GM23248 (cell line): ENCODE results near the gene PDE8A. TPM values are rescaled to one million over a fixed set of nuclear protein-coding genes. Genes with fewer than 3 reads are reported as not detected.

Experiments used
- DNase-seq: peaks from one replicate; pipeline ENCODE4 v3.0.0-alpha.2; 2015
- H2AFZ ChIP-seq: fragments of 200-600 bp; sonication (generic); 2 replicates; pipeline ENCODE4 v1.6.1; 2016; ENCODE audit warnings: antibody characterized with exemption
- H3F3A ChIP-seq: fragments of 200-600 bp; sonication (generic); 2 replicates; pipeline ENCODE4 v1.6.1; 2016; ENCODE audit warnings: mild to moderate bottlenecking, antibody characterized with exemption, mixed run types; ENCODE audit not compliant: insufficient read depth
- H3K27ac ChIP-seq: fragments of 200-600 bp; sonication (generic); 2 replicates; pipeline ENCODE4 v1.5.1; 2016; ENCODE audit warnings: mild to moderate bottlenecking
- H3K27me3 ChIP-seq: fragments of 200-600 bp; sonication (generic); replicated peaks from 2 replicates; pipeline ENCODE4 v1.6.1; 2016; ENCODE audit warnings: mild to moderate bottlenecking; ENCODE audit not compliant: insufficient read depth
- H3K36me3 ChIP-seq: fragments of 200-600 bp; sonication (generic); 2 replicates; pipeline ENCODE4 v1.6.1; 2016; ENCODE audit warnings: low read depth, mild to moderate bottlenecking
- H3K4me1 ChIP-seq: fragments of 200-600 bp; sonication (generic); 2 replicates; pipeline ENCODE4 v1.6.1; 2016; ENCODE audit warnings: mild to moderate bottlenecking; ENCODE audit not compliant: insufficient read depth
- H3K4me2 ChIP-seq: fragments of 200-600 bp; sonication (generic); one replicate; pipeline ENCODE4 v1.6.1; 2016; ENCODE audit warnings: mild to moderate bottlenecking; ENCODE audit not compliant: unreplicated experiment
- H3K4me3 ChIP-seq: fragments of 200-600 bp; sonication (generic); 2 replicates; pipeline ENCODE4 v1.5.1; 2016; ENCODE audit warnings: mild to moderate bottlenecking
- H3K79me2 ChIP-seq: fragments of 200-600 bp; sonication (generic); 2 replicates; pipeline ENCODE4 v1.6.1; 2016; ENCODE audit warnings: mild to moderate bottlenecking; ENCODE audit not compliant: insufficient read depth
- H3K9ac ChIP-seq: fragments of 200-600 bp; sonication (generic); 2 replicates; pipeline ENCODE4 v1.6.1; 2016; ENCODE audit warnings: mild to moderate bottlenecking
- H3K9me2 ChIP-seq: fragments of 200-600 bp; sonication (generic); 2 replicates; pipeline ENCODE4 v1.6.1; 2016; ENCODE audit warnings: mixed run types, mild to moderate bottlenecking, moderate library complexity; ENCODE audit not compliant: insufficient read depth
- H3K9me3 ChIP-seq: fragments of 200-600 bp; sonication (generic); one replicate; pipeline ENCODE4 v1.6.1; 2017; ENCODE audit warnings: low read depth
- H4K20me1 ChIP-seq: fragments of 200-600 bp; sonication (generic); 2 replicates; pipeline ENCODE4 v1.6.0; 2016; ENCODE audit not compliant: insufficient read depth
- EZH2 ChIP-seq: fragments of 200-600 bp; sonication (generic); IDR thresholded peaks from 2 replicates; pipeline ENCODE4 v1.6.1; 2018; ENCODE audit warnings: antibody characterized with exemption, mild to moderate bottlenecking; ENCODE audit not compliant: insufficient read depth, poor library complexity, severe bottlenecking
- EZH2phosphoT487 ChIP-seq: fragments of 200-600 bp; sonication (generic); IDR thresholded peaks from 2 replicates; pipeline ENCODE4 v1.6.1; 2018; ENCODE audit warnings: antibody characterized with exemption, moderate library complexity, mild to moderate bottlenecking, low read depth; ENCODE audit not compliant: insufficient read depth
- WGBS, 2 experiments: methylation state at CpG; one replicate each; pipeline ENCODE4 v1.1.6; 2015 to 2017; ENCODE audit warnings: low lambda C conversion rate in 2 of 2, low coverage in 1 of 2; ENCODE audit errors: missing lambda C conversion rate in 2 of 2; 5-methylcytosine and 5-hydroxymethylcytosine counted together
- in situ Hi-C: fragments of 300-500 bp; cut with MboI; formaldehyde crosslinking; loops from 2 replicates; pipeline ENCODE4 v1.15.0; 2020
- polyA plus RNA-seq: library from polyadenylated mRNA; unstranded; fragments of >200 nt; fragmentation: Nextera tagmentation; extraction: Ambion mirVana; gene quantifications from 2 replicates; pipeline ENCODE4 v1.2.1, GENCODE V29; 2016
- total RNA-seq: library from RNA; depleted of rRNA; stranded (reverse); fragments of >200 nt; shearing (Covaris generic); gene quantifications from 2 replicates; pipeline ENCODE4 v1.2.3, GENCODE V29; 2014

The PDE8A gene
- total and polyA plus RNA-seq, 2 experiments from 2014 or later = 13.9 to 22.7 TPM

GRCh38 chr15:85049805-85050204, 68.1 kb downstream of the PDE8A start:
- peaks cover 97% of the 10 kb centered on the region for H3K79me2 ChIP-seq

GRCh38 chr15:85059734-85060133, 78.1 kb downstream of the PDE8A start:
- Histone ChIP-seq H3K79me2 (peaks cover 96% of the 10 kb centered on the region), H3K27me3 (no peaks in the 10 kb centered on the region), H3K9ac (no peak overlapping the region), H3F3A (no peaks in the 10 kb centered on the region), H4K20me1 (peaks cover 7% of the 10 kb centered on the region; the same call in 1 of the 2 replicates), H3K4me2 (no peak overlapping the region), H3K4me3 (no peak overlapping the region), H2AFZ (no peak overlapping the region), H3K9me3 (peaks cover 3% of the 10 kb centered on the region), H3K27ac (no peak overlapping the region), H3K4me1 (peaks cover 7% of the 10 kb centered on the region; the same call in 1 of the 2 replicates), H3K36me3 (no peaks in the 10 kb centered on the region), H3K9me2 (no peaks in the 10 kb centered on the region)
- WGBS, 2 experiments = 72 to 79% methylated on average over 2 of the region's 2 CpGs
- in situ Hi-C loops = no loop called here
- no peak for DNase-seq
- TF ChIP-seq EZH2 (no peak), EZH2phosphoT487 (no peak)

More at GRCh38 chr15:85049805-85050204, 68.1 kb downstream of the PDE8A start:
- no peak for TF ChIP-seq EZH2phosphoT487
- TF ChIP-seq EZH2 = no peak
- Histone ChIP-seq H3F3A (peaks cover 22% of the 10 kb centered on the region; the same call in 1 of the 2 replicates), H4K20me1 (no peaks in the 10 kb centered on the region), H3K36me3 (no peaks in the 10 kb centered on the region), H3K27me3 (no peaks in the 10 kb centered on the region), H3K4me2 (no peak overlapping the region), H2AFZ (no peak overlapping the region), H3K27ac (no peak overlapping the region), H3K9me2 (no peaks in the 10 kb centered on the region), H3K4me1 (peaks cover 27% of the 10 kb centered on the region), H3K9me3 (no peaks in the 10 kb centered on the region), H3K4me3 (no peak overlapping the region), H3K9ac (no peak overlapping the region)
- in situ Hi-C loops = loop anchor here (5.0 to 10.0 kb wide), 2 partner anchors 93 to 455 kb away; no protein-coding TSS in a partner anchor
- no peak for DNase-seq

- no peaks in the 10 kb centered on the region for H3K9me2 ChIP-seq
- DNase-seq = no peak
- H3K4me1 ChIP-seq = peaks cover 7% of the 10 kb centered on the region; the same call in 1 of the 2 replicates
- no peaks in the 10 kb centered on the region for H3K36me3 ChIP-seq
- no peak overlapping the region for H3K27ac ChIP-seq
- peaks cover 74% of the 10 kb centered on the region for H3K79me2 ChIP-seq
- H3K9ac ChIP-seq = no peak overlapping the region
- H3F3A ChIP-seq = no peaks in the 10 kb centered on the region
- no peak overlapping the region for H3K4me2 ChIP-seq
- in situ Hi-C loops = no loop called here
- TF ChIP-seq EZH2phosphoT487 = no peak
- no peak for TF ChIP-seq EZH2
- no peaks in the 10 kb centered on the region for H3K27me3 ChIP-seq
- peaks cover 7% of the 10 kb centered on the region; the same call in 1 of the 2 replicates for H4K20me1 ChIP-seq
- peaks cover 3% of the 10 kb centered on the region for H3K9me3 ChIP-seq
- WGBS, 2 experiments = 90 to 98% methylated on average over 2 of the region's 2 CpGs
- H3K4me3 ChIP-seq = no peak overlapping the region
- H2AFZ ChIP-seq = no peak overlapping the region
Observed at GRCh38 chr15:85062560-85062959, 80.9 kb downstream of the PDE8A start.

GRCh38 chr15:85063088-85063487, 81.4 kb downstream of the PDE8A start:
- H3K9me2 ChIP-seq = no peaks in the 10 kb centered on the region
- H2AFZ ChIP-seq = no peak overlapping the region
- H3K4me3 ChIP-seq = no peak overlapping the region
- 85 to 88% methylated on average over 2 of the region's 2 CpGs for WGBS, 2 experiments
- peaks cover 3% of the 10 kb centered on the region for H3K9me3 ChIP-seq
- H3K79me2 ChIP-seq = peaks cover 69% of the 10 kb centered on the region
- TF ChIP-seq EZH2phosphoT487 (no peak), EZH2 (no peak)
- DNase-seq = peak; percentile 33
- H3K36me3 ChIP-seq = no peaks in the 10 kb centered on the region
- H3K27ac ChIP-seq = no peak overlapping the region
- peaks cover 3% of the 10 kb centered on the region; the same call in 1 of the 2 replicates for H4K20me1 ChIP-seq
- H3K4me2 ChIP-seq = no peak overlapping the region
- H3K27me3 ChIP-seq = no peaks in the 10 kb centered on the region
- in situ Hi-C loops = no loop called here
- H3F3A ChIP-seq = no peaks in the 10 kb centered on the region
- peaks cover 7% of the 10 kb centered on the region; the same call in 1 of the 2 replicates for H3K4me1 ChIP-seq
- no peak overlapping the region for H3K9ac ChIP-seq
